OCI-LY1 (cell line): Measurements from ENCODE around the gene PRKCA.
A peak's percentile ranks its signal among the peaks of the same experiment; 100 is the strongest.

Experiments used
- H2AFZ ChIP-seq: fragments of 200-600 bp; sonication (generic), shearing (Covaris generic); 2 replicates; pipeline ENCODE4 v1.6.0; 2014; ENCODE audit warnings: antibody characterized with exemption, mild to moderate bottlenecking, low read length
- H3F3A ChIP-seq: fragments of 200-600 bp; sonication (generic), shearing (Covaris generic); 2 replicates; pipeline ENCODE4 v1.6.0; 2014; ENCODE audit warnings: mild to moderate bottlenecking, antibody characterized with exemption, low read length, moderate library complexity; ENCODE audit not compliant: insufficient read depth
- H3K27ac ChIP-seq: fragments of 200-600 bp; sonication (generic); 2 replicates; pipeline ENCODE4 v1.5.1; 2014; ENCODE audit warnings: low read length, mixed run types, mild to moderate bottlenecking, low read depth; ENCODE audit not compliant: poor library complexity, severe bottlenecking
- H3K27me3 ChIP-seq: fragments of 200-600 bp; sonication (generic); 2 replicates; pipeline ENCODE4 v1.6.0; 2014; ENCODE audit warnings: antibody characterized with exemption, mild to moderate bottlenecking, low read length, moderate library complexity; ENCODE audit not compliant: insufficient read depth
- H3K36me3 ChIP-seq: fragments of 200-600 bp; sonication (generic); 2 replicates; pipeline ENCODE4 v1.6.1; 2014; ENCODE audit warnings: mild to moderate bottlenecking, antibody characterized with exemption, low read length, moderate library complexity, mixed read lengths; ENCODE audit not compliant: insufficient read depth
- H3K4me1 ChIP-seq: fragments of 200-600 bp; sonication (generic); 2 replicates; pipeline ENCODE4 v1.5.1; 2014; ENCODE audit warnings: mild to moderate bottlenecking, low read length, moderate library complexity; ENCODE audit not compliant: insufficient read depth, severe bottlenecking
- H3K4me2 ChIP-seq: fragments of 200-600 bp; sonication (generic), shearing (Covaris generic); 2 replicates; pipeline ENCODE4 v1.6.1; 2014; ENCODE audit warnings: low read length
- H3K4me3 ChIP-seq: fragments of 200-600 bp; sonication (generic); 2 replicates; pipeline ENCODE4 v1.5.1; 2014; ENCODE audit warnings: low read length, low read depth, mild to moderate bottlenecking, mixed read lengths; ENCODE audit not compliant: poor library complexity, severe bottlenecking
- H3K79me2 ChIP-seq: fragments of 200-600 bp; shearing (Covaris generic); 2 replicates; pipeline ENCODE4 v1.6.1; 2016; ENCODE audit warnings: mixed run types, low read length, mixed read lengths; ENCODE audit not compliant: insufficient read depth
- H3K9ac ChIP-seq: fragments of 200-600 bp; sonication (generic), shearing (Covaris generic); 2 replicates; pipeline ENCODE4 v1.6.1; 2014; ENCODE audit warnings: mild to moderate bottlenecking, low read length, mixed read lengths
- H3K9me2 ChIP-seq: fragments of 200-600 bp; sonication (generic), shearing (Covaris generic); 2 replicates; pipeline ENCODE4 v1.6.1; 2014; ENCODE audit warnings: low read depth, mild to moderate bottlenecking, low read length, mixed read lengths
- H3K9me3 ChIP-seq: fragments of 200-600 bp; shearing (Covaris generic); 2 replicates; pipeline ENCODE4 v1.6.1; 2014; ENCODE audit warnings: low read length, mixed read lengths
- H4K20me1 ChIP-seq: fragments of 200-600 bp; sonication (generic), shearing (Covaris generic); 2 replicates; pipeline ENCODE4 v1.6.0; 2016; ENCODE audit warnings: mild to moderate bottlenecking, low read length; ENCODE audit not compliant: insufficient read depth
- CTCF ChIP-seq: fragments of 200-600 bp; sonication (generic), shearing (Covaris generic); IDR thresholded peaks from 2 replicates; pipeline ENCODE4 v1.5.1; 2017; ENCODE audit warnings: mild to moderate bottlenecking, antibody characterized with exemption, low read length, moderate library complexity, mixed read lengths
- EZH2 ChIP-seq: fragments of 200-600 bp; sonication (generic), shearing (Covaris generic); IDR thresholded peaks from 2 replicates; pipeline ENCODE4 v1.8.0; 2017; ENCODE audit warnings: borderline replicate concordance, mixed run types, mild to moderate bottlenecking, antibody characterized with exemption, low read length, moderate library complexity, mixed read lengths

PRKCA gene

GRCh38 chr17:66397486-66397885, 95.1 kb downstream of the PRKCA start:
- H3K9ac ChIP-seq: no peak overlapping the region
- H3K9me3 ChIP-seq: peaks cover 3% of the 10 kb centered on the region; the same call in 1 of the 2 replicates
- no peaks in the 10 kb centered on the region for H3K79me2 ChIP-seq

GRCh38 chr17:66398059-66398458, 95.6 kb downstream of the PRKCA start:
- Histone ChIP-seq H3K9ac (no peak overlapping the region), H3K4me1 (peaks cover 65% of the 10 kb centered on the region), H3K79me2 (no peaks in the 10 kb centered on the region)

More at GRCh38 chr17:66397486-66397885, 95.1 kb downstream of the PRKCA start:
- peaks cover 71% of the 10 kb centered on the region for H3K4me1 ChIP-seq
- no peak overlapping the region for H2AFZ ChIP-seq
- no peaks in the 10 kb centered on the region for H3K9me2 ChIP-seq
- peak overlapping the region; percentile 84 for H3K27ac ChIP-seq
- H3K4me2 ChIP-seq: peak overlapping the region; percentile 22; the same call in 1 of the 2 replicates
- no peaks in the 10 kb centered on the region for H4K20me1 ChIP-seq
- no peaks in the 10 kb centered on the region; the same call in none of the 2 replicates for H3K36me3 ChIP-seq
- no peaks in the 10 kb centered on the region for H3K27me3 ChIP-seq
- no peaks in the 10 kb centered on the region for H3F3A ChIP-seq
- no peak overlapping the region for H3K4me3 ChIP-seq
- no peak for TF ChIP-seq CTCF
- no peak for TF ChIP-seq EZH2

GRCh38 chr17:66398617-66399016, 96.2 kb downstream of the PRKCA start:
- H3K36me3 ChIP-seq: no peaks in the 10 kb centered on the region; the same call in 1 of the 2 replicates
- no peaks in the 10 kb centered on the region for H3K9me2 ChIP-seq
- no peak overlapping the region for H3K4me2 ChIP-seq
- H3K9me3 ChIP-seq: peaks cover 3% of the 10 kb centered on the region; the same call in 1 of the 2 replicates
- H3F3A ChIP-seq: no peaks in the 10 kb centered on the region
- H4K20me1 ChIP-seq: no peaks in the 10 kb centered on the region
- TF ChIP-seq CTCF: no peak
- no peak for TF ChIP-seq EZH2
- H3K27ac ChIP-seq: peak overlapping the region; percentile 84
- H3K79me2 ChIP-seq: no peaks in the 10 kb centered on the region
- H3K4me3 ChIP-seq: no peak overlapping the region
- no peak overlapping the region for H2AFZ ChIP-seq
- H3K27me3 ChIP-seq: no peaks in the 10 kb centered on the region
- H3K4me1 ChIP-seq: peaks cover 61% of the 10 kb centered on the region
- H3K9ac ChIP-seq: no peak overlapping the region

More at GRCh38 chr17:66398059-66398458, 95.6 kb downstream of the PRKCA start:
- Histone ChIP-seq H3K27ac (peak overlapping the region; percentile 84), H3K4me2 (peak overlapping the region; percentile 22; the same call in 1 of the 2 replicates), H3K4me3 (no peak overlapping the region), H3K27me3 (no peaks in the 10 kb centered on the region), H3K9me2 (no peaks in the 10 kb centered on the region), H3K9me3 (peaks cover 3% of the 10 kb centered on the region; the same call in 1 of the 2 replicates), H2AFZ (no peak overlapping the region), H4K20me1 (no peaks in the 10 kb centered on the region), H3K36me3 (no peaks in the 10 kb centered on the region; the same call in none of the 2 replicates), H3F3A (no peaks in the 10 kb centered on the region)
- TF ChIP-seq EZH2 (no peak), CTCF (no peak)
